Transverse colon (tissue), 4 donors: ENCODE data around the gene MBTD1. TPM values are rescaled to one million over a fixed set of nuclear protein-coding genes. Genes with fewer than 3 reads are reported as not detected.

Experiments
- DNase-seq: peaks from one replicate; pipeline ENCODE4 v3.0.0-alpha.2; 2019
- H3K27ac ChIP-seq, 4 donors: fragments of 200-600 bp; sonication (generic); 2 replicates each; pipeline ENCODE4 v1.5.1; 2016 to 2018; ENCODE audit warnings: inconsistent platforms in 4 of 4
- H3K27me3 ChIP-seq: fragments of 200-600 bp; sonication (generic); 2 replicates; pipeline ENCODE4 v1.5.1; 2017; ENCODE audit warnings: inconsistent platforms
- H3K36me3 ChIP-seq, 4 donors: fragments of 200-600 bp; sonication (generic); 2 replicates each; pipeline ENCODE4 v1.5.1; 2017 to 2019; ENCODE audit warnings: inconsistent platforms in 4 of 4
- H3K4me1 ChIP-seq, 4 donors: fragments of 200-600 bp; sonication (generic); 2 replicates each; pipeline ENCODE4 v1.5.1; 2017 to 2020; ENCODE audit warnings: inconsistent platforms in 4 of 4
- H3K4me3 ChIP-seq, 4 donors: fragments of 200-600 bp; sonication (generic); 1 replicate in 1 of 4; 2 replicates in 3 of 4; pipeline versions ENCODE4 v1.5.1 to v1.6.1; 2017 to 2019; ENCODE audit warnings: inconsistent platforms in 4 of 4
- H3K9me3 ChIP-seq, 2 donors: fragments of 200-600 bp; sonication (generic); 2 replicates each; pipeline ENCODE4 v1.5.1; 2017 to 2019; ENCODE audit warnings: inconsistent platforms in 2 of 2
- EP300 ChIP-seq: sonication (generic); formaldehyde crosslinking; IDR thresholded peaks from one replicate; pipeline ENCODE4 v1.6.1; 2017; ENCODE audit warnings: antibody characterized with exemption, low read depth
- POLR2A ChIP-seq: fragments of 450-650 bp; IDR thresholded peaks from one replicate; pipeline ENCODE4 v1.6.1; 2016; ENCODE audit warnings: antibody characterized with exemption, mild to moderate bottlenecking, moderate library complexity
- POLR2AphosphoS5 ChIP-seq, 3 donors: sonication (generic); formaldehyde crosslinking; IDR thresholded peaks; one replicate each; pipeline ENCODE4 v1.6.1; 2016; ENCODE audit warnings: antibody characterized with exemption in 3 of 3
- WGBS, 2 donors: methylation state at CpG; one replicate each; pipeline ENCODE4 v1.1.5; 2018; ENCODE audit warnings: low coverage in 1 of 2; 5-methylcytosine and 5-hydroxymethylcytosine counted together
- in situ Hi-C, 4 donors: fragments of 200-750 bp; cut with MboI; loops; one replicate each; pipeline versions ENCODE4 v1.15.0 to v1.15.1; 2017; ENCODE audit warnings: low sequenced_read_pairs in 3 of 4, low pct_ligation_motif_present in 1 of 4, low pct_unique_long_range_greater_than_20kb in 1 of 4
- intact Hi-C: fragments of 100-400 bp; cut with DNase I; formaldehyde crosslinking; loops from one replicate; pipeline ENCODE4 v1.15.1; 2023; ENCODE audit warnings: low total_unique reads
- total RNA-seq, 4 donors: library from RNA; depleted of rRNA; stranded (reverse); fragments of >200 nt; gene quantifications; one replicate each; pipeline ENCODE4 v1.1.0, GENCODE V29; 2016
- TF ChIP-seq, protein P1 (sequence below), 5 experiments: fragments of 200-600 bp in 3 of 5; fragments of 450-650 bp in 2 of 5; sonication (generic) in 3 of 5; IDR thresholded peaks; 1 replicate in 2 of 5; 2 replicates in 3 of 5; pipeline ENCODE4 v1.5.1; 2016 to 2017; ENCODE audit warnings: antibody characterized with exemption in 5 of 5, inconsistent platforms in 3 of 5, mild to moderate bottlenecking in 2 of 5, moderate library complexity in 1 of 5

MBTD1 gene
- total RNA-seq, 4 donors from 2014 or later = 3.8 to 28.1 (median 12.3) TPM

DNA sequence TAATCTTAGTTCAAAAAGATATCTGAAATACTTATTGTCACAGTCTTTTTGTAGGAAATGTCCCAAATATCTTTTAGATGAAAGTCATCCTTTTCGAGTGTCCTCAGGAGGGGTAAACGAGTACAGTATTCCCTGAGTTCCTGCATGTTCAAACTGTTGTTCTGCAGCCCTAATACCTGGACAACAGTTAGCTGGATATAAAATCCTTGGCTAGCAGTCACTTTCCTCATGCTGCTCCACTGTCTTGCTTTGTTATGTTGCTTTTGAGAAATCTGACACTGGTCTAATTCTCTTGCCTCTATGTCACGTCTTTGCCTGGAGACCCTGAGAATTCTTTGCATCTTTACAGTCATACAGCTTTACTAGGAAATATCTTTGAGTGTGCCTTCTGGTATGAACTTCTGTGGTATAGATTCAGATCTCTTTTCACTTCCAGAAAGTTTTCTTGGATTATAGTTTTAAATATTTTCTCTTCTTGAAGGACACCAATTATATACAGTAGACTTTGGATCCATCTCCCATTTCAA lies 9.5 kb downstream of the MBTD1 start:
- WGBS, 2 donors = 95 to 100% methylated on average over 3 of the region's 3 CpGs
- H3K27ac ChIP-seq = no peak overlapping the region
- intact Hi-C loops (no loop called here), in situ Hi-C loops (no loop called here)
- H3K4me1 ChIP-seq = peaks cover 0 to 6% (median under 1%) of the 10 kb centered on the region in 4 donors
- peaks cover 0 to 11% (median 0%) of the 10 kb centered on the region in 4 donors for H3K36me3 ChIP-seq
- DNase-seq = no peak
- H3K27me3 ChIP-seq = no peaks in the 10 kb centered on the region
- no peak overlapping the region for H3K4me3 ChIP-seq
- no peaks in the 10 kb centered on the region for H3K9me3 ChIP-seq
- TF ChIP-seq EP300 = no peak
- no peak for TF ChIP-seq POLR2AphosphoS5 (IDR thresholded peaks at IDR 0.05)
- TF ChIP-seq POLR2A = no peak
- TF ChIP-seq, protein P1, sequence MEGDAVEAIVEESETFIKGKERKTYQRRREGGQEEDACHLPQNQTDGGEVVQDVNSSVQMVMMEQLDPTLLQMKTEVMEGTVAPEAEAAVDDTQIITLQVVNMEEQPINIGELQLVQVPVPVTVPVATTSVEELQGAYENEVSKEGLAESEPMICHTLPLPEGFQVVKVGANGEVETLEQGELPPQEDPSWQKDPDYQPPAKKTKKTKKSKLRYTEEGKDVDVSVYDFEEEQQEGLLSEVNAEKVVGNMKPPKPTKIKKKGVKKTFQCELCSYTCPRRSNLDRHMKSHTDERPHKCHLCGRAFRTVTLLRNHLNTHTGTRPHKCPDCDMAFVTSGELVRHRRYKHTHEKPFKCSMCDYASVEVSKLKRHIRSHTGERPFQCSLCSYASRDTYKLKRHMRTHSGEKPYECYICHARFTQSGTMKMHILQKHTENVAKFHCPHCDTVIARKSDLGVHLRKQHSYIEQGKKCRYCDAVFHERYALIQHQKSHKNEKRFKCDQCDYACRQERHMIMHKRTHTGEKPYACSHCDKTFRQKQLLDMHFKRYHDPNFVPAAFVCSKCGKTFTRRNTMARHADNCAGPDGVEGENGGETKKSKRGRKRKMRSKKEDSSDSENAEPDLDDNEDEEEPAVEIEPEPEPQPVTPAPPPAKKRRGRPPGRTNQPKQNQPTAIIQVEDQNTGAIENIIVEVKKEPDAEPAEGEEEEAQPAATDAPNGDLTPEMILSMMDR (IDR thresholded peaks at IDR 0.05) = no peak

DNA sequence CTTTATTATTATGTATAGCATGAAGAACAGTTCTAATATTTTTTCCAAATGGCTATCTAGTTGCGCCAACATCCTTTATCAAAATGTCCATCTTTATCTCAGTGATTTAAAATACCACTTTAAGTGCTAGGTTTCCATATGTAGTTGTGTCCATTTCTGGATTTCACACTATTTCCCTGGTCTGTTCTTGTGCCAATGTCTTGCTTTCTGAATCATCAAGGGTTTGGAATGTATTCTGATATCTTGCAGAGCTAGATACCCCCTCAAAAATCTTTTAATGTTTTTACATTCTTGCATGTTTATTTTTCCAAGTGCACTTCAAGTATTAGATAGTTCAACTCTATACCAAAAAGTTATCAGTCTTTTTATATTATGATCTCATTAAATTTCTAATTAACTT lies 14.3 kb downstream of the MBTD1 start:
- Histone ChIP-seq H3K27me3 (no peaks in the 10 kb centered on the region), H3K9me3 (no peaks in the 10 kb centered on the region), H3K4me3 (no peak overlapping the region), H3K36me3 (no peaks in the 10 kb centered on the region), H3K4me1 (no peaks in the 10 kb centered on the region), H3K27ac (no peak overlapping the region)
- no peak for DNase-seq
- WGBS, 2 donors = 95 to 100% methylated on average over 1 of the region's 1 CpG
- in situ Hi-C loops = no loop called here
- intact Hi-C loops = no loop called here
- TF ChIP-seq POLR2A (no peak), POLR2AphosphoS5 (IDR thresholded peaks at IDR 0.05) (no peak), EP300 (no peak)
- TF ChIP-seq, protein P1 (IDR thresholded peaks at IDR 0.05) = no peak

DNA sequence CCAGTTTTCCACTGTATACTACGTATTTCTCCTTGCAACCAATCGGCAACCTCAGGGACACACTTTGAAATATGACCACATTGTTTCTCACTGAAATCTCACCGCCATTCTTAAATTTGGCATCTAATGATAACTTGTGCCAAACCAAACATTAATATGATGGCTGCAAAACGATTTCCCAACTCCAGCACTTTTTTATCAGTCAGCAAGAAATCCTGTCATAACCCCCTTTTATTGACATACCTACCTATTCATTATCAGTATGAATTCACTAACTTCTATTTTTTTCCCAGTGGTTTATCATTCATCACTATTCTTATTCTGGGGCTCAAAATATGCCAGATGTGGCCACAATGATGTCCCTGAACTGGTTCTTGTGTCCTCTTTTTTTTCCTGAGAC lies 15.8 kb downstream of the MBTD1 start:
- H3K9me3 ChIP-seq = no peaks in the 10 kb centered on the region
- TF ChIP-seq POLR2A (no peak), EP300 (no peak), POLR2AphosphoS5 (IDR thresholded peaks at IDR 0.05) (no peak)
- TF ChIP-seq, protein P1 (IDR thresholded peaks at IDR 0.05) = no peak
- H3K4me1 ChIP-seq = peaks cover 0 to under 1% (median 0%) of the 10 kb centered on the region in 4 donors
- no peak overlapping the region for H3K27ac ChIP-seq
- no peaks in the 10 kb centered on the region for H3K27me3 ChIP-seq
- no peak overlapping the region for H3K4me3 ChIP-seq
- no peaks in the 10 kb centered on the region for H3K36me3 ChIP-seq
- in situ Hi-C loops = no loop called here
- intact Hi-C loops = no loop called here
- 81 to 86% methylated on average over 3 to 4 of the region's 4 CpGs for WGBS, 2 donors
- no peak for DNase-seq

DNA sequence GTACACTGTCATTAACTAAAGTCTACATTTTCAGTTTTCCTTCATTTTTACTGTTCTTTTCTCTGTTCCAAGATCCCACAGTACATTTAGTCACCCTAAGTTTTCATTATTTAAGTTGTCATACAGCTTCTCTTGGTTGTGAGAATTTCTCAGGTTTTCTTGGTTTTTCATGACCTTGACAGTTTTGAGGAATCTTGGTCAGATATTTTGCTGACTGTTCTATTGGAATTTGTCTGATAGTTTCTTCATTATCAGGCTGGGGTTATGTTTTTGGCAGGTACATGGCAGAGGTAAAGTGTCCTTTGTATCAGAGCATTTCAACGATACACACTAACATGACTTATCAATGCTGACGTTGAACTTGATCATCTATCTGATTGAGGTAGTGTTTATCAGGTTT lies 19.6 kb downstream of the MBTD1 start:
- 93 to 100% methylated on average over 2 of the region's 2 CpGs for WGBS, 2 donors
- no peak for TF ChIP-seq POLR2A
- Histone ChIP-seq H3K27ac (no peak overlapping the region), H3K9me3 (no peaks in the 10 kb centered on the region), H3K36me3 (peaks cover 0 to 4% (median 0%) of the 10 kb centered on the region in 4 donors), H3K4me1 (peaks cover 0 to 10% (median 0%) of the 10 kb centered on the region in 4 donors), H3K27me3 (no peaks in the 10 kb centered on the region), H3K4me3 (no peak overlapping the region)
- in situ Hi-C loops = no loop called here
- intact Hi-C loops = no loop called here
- DNase-seq = no peak
